B cell (primary cell): Measurements from ENCODE around the gene RENBP. TPM values are rescaled to one million over a fixed set of nuclear protein-coding genes. Genes with fewer than 3 reads are reported as not detected.

ENCODE experiments used
- ATAC-seq: fragments of 200-7000 bp; cut with Tn5 transposase; one replicate; pipeline ENCODE4 v1.10.0; 2021; ENCODE audit warnings: low read depth, mild to moderate bottlenecking, moderate number of reproducible peaks, moderate library complexity
- CTCF ChIA-PET: fragments of 350-600 bp; sonication (Branson Sonifier 250); formaldehyde crosslinking; loops from one replicate; lab custom pipeline; 2021; ENCODE audit warnings: antibody characterized with exemption, inconsistent platforms; lab: Charles Lee
- POLR2A ChIA-PET: fragments of 350-600 bp; sonication (Branson Sonifier 250); formaldehyde crosslinking; loops from one replicate; lab custom pipeline; 2021; ENCODE audit warnings: antibody characterized with exemption; lab: Charles Lee
- DNase-seq: peaks from one replicate; pipeline ENCODE4 v3.0.0; 2013
- H2AFZ ChIP-seq: 2 replicates; pipeline ENCODE4 v1.6.1; 2012; ENCODE audit warnings: mild to moderate bottlenecking, low read depth, low read length; ENCODE audit not compliant: insufficient read depth, poor library complexity, severe bottlenecking
- H3K27ac ChIP-seq, 2 donors: 1 replicate in 1 of 2; 2 replicates in 1 of 2; pipeline ENCODE4 v1.5.1; 2012 to 2013; ENCODE audit warnings: low read length in 2 of 2, mild to moderate bottlenecking in 2 of 2, moderate library complexity in 1 of 2
- H3K27me3 ChIP-seq, 4 experiments: fragments of 200-600 bp in 1 of 4; sonication (generic) in 1 of 4; replicated peaks in 1 of 4; 1 replicate in 2 of 4; 2 replicates in 2 of 4; pipeline versions ENCODE4 v1.6.1 to v1.7.0; 2013 to 2016; ENCODE audit warnings: low read length in 3 of 4, mild to moderate bottlenecking in 2 of 4, mixed read lengths in 1 of 4, moderate library complexity in 1 of 4; ENCODE audit not compliant: insufficient read depth in 4 of 4, control insufficient read depth in 3 of 4; ENCODE audit errors: control extremely low read depth in 1 of 4
- H3K36me3 ChIP-seq, 2 experiments: replicated peaks in 1 of 2; 1 replicate in 1 of 2; 2 replicates in 1 of 2; pipeline versions ENCODE4 v1.6.1 to v1.7.1; 2013; ENCODE audit warnings: low read length in 1 of 2; ENCODE audit not compliant: insufficient read depth in 2 of 2, control insufficient read depth in 1 of 2; ENCODE audit errors: control extremely low read depth in 1 of 2, extremely low read depth in 1 of 2
- H3K4me1 ChIP-seq, 2 donors: fragments of 200-600 bp in 1 of 2; sonication (generic) in 1 of 2; 1 replicate in 1 of 2; 2 replicates in 1 of 2; pipeline versions ENCODE4 v1.5.1 to v1.6.1; 2013 to 2017; ENCODE audit warnings: low read length in 2 of 2; ENCODE audit not compliant: control insufficient read depth in 2 of 2, insufficient read depth in 2 of 2
- H3K4me2 ChIP-seq: replicated peaks from 2 replicates; pipeline ENCODE3; 2012; ENCODE audit warnings: mild to moderate bottlenecking, low read depth, low read length; ENCODE audit not compliant: poor library complexity, severe bottlenecking
- H3K4me3 ChIP-seq, 5 experiments: fragments of 200-600 bp in 1 of 5; sonication (generic) in 1 of 5; 1 replicate in 3 of 5; 2 replicates in 2 of 5; pipeline versions ENCODE4 v1.5.1 to v1.7.0; 2011 to 2016; ENCODE audit warnings: low read length in 4 of 5, mild to moderate bottlenecking in 4 of 5, low read depth in 2 of 5, control low read depth in 1 of 5, moderate library complexity in 1 of 5; ENCODE audit not compliant: insufficient read depth in 1 of 5; ENCODE audit errors: control extremely low read depth in 1 of 5, extremely low read depth in 1 of 5
- H3K79me2 ChIP-seq: fragments of 200-600 bp; sonication (generic); one replicate; pipeline ENCODE4 v1.6.0; 2016; ENCODE audit warnings: low read length; ENCODE audit not compliant: control insufficient read depth, insufficient read depth
- H3K9ac ChIP-seq: fragments of 200-600 bp; sonication (generic); 2 replicates; pipeline ENCODE4 v1.6.1; 2017; ENCODE audit warnings: mild to moderate bottlenecking, low read length, moderate library complexity
- H3K9me3 ChIP-seq, 3 donors: one replicate each; pipeline versions ENCODE4 v1.6.1 to v1.7.1; 2013; ENCODE audit warnings: low read length in 2 of 3; ENCODE audit not compliant: control insufficient read depth in 2 of 3, insufficient read depth in 1 of 3; ENCODE audit errors: control extremely low read depth in 1 of 3
- H4K20me1 ChIP-seq: 2 replicates; pipeline ENCODE4 v1.6.0; 2012; ENCODE audit warnings: mild to moderate bottlenecking, low read length; ENCODE audit not compliant: insufficient read depth, control insufficient read depth, poor library complexity, severe bottlenecking
- H3K27ac Mint-ChIP-seq: one replicate; pipeline ENCODE4 v1.8.0; 2021; ENCODE audit warnings: mixed read lengths
- H3K27me3 Mint-ChIP-seq: one replicate; pipeline ENCODE4 v1.8.0; 2021; ENCODE audit warnings: mixed read lengths
- H3K4me1 Mint-ChIP-seq: one replicate; pipeline ENCODE4 v1.8.0; 2021; ENCODE audit warnings: mixed read lengths
- H3K4me3 Mint-ChIP-seq: one replicate; pipeline ENCODE4 v1.8.0; 2021; ENCODE audit warnings: mixed read lengths
- H3K9me3 Mint-ChIP-seq: one replicate; pipeline ENCODE4 v1.8.0; 2022; ENCODE audit warnings: mixed read lengths; ENCODE audit not compliant: insufficient read depth
- EZH2 ChIP-seq: IDR thresholded peaks from 2 replicates; pipeline ENCODE4 v1.6.1; 2012; ENCODE audit warnings: borderline replicate concordance, low read depth, mild to moderate bottlenecking, moderate library complexity, low read length; ENCODE audit not compliant: insufficient read depth, poor library complexity, severe bottlenecking
- WGBS: methylation state at CpG from one replicate; pipeline ENCODE4 v1.1.5; 2013; ENCODE audit warnings: missing lambda C conversion rate; ENCODE audit not compliant: insufficient coverage; 5-methylcytosine and 5-hydroxymethylcytosine counted together
- intact Hi-C: fragments of 100-400 bp; cut with micrococcal nuclease; formaldehyde crosslinking; loops from one replicate; pipeline ENCODE4 v1.10.0; 2022
- polyA plus RNA-seq: library from polyadenylated mRNA; depleted of rRNA; stranded (reverse); fragments of >200 nt; gene quantifications from 2 replicates; pipeline ENCODE4 v1.2.3, GENCODE V29; 2012
- small RNA-seq: library from RNA; depleted of rRNA; stranded (forward); fragments of <200 nt; gene quantifications from one replicate; pipeline ENCODE3, GENCODE V24; 2012; ENCODE audit warnings: low replicate concordance, low read depth; ENCODE audit not compliant: insufficient read length
- total RNA-seq, 2 donors: library from RNA; stranded (reverse); fragments of 120-200 nt in 1 of 2; gene quantifications; 1 replicate in 1 of 2; 2 replicates in 1 of 2; pipeline versions ENCODE4 v1.2.3 to v1.2.4, GENCODE V29; 2013 to 2022
- TF ChIP-seq, protein P1 (sequence below): fragments of 200-600 bp; IDR thresholded peaks from one replicate; pipeline ENCODE4 v1.8.0; 2022; ENCODE audit warnings: antibody characterized with exemption, mild to moderate bottlenecking

RENBP gene
- total and polyA plus RNA-seq, 2 donors (not counting 1 experiment from before 2014, with no cell fraction given), result 30.6 to 39.2 TPM

DNA sequence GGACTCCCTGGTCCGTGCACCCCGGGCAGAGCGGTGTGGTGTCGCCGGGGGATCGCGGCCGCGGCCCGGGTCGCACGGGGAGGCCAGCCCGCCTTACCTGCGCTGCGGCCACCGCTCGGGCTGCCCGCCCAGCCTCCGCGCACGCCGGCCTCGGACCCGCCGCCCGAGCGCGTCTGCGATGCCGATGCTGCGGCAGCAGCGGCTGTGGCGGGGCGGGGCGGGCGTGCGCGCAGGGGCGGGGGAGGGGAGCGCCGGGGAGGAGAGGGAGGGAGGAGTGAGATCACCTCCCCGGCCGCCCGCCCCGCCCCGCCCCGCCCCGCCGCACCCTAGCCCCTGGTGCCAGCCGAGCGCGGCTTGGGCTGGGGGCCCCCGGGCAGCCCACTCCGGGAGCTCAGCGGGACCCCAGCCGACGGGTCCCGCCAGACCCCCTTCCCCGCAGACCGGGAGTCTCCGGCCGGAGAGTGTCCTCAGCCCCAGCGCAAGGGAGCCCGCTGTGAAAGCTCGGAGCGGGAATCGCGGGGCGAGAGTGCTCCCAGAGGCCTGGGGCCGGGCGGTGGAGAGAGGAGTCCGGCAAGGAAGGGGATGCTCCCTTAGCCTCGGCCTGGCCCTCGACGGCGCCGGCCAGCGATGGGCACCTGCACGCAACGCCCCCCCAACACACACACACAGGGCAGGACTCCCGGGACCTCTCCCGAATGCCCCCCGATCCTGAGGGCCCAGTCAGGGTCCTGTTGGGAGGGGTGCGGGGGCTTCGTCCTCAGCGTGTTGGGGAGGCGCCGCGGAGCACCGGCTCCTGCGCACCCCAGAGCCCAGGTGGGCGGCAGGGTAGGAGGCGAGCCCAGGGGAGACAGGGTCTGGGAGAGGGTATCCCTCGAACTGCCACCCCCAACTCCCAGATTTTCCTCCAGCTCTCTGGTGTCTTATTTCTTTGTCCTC is 58.2 kb downstream of the RENBP start, which contains the start of gene L1CAM:
L1CAM (minus strand) TSS at position 206 of the 936 bp plus-strand sequence. CDS start 10,337 bp downstream, outside the sequence.
- Mint-ChIP-seq H3K4me1 (peaks cover 24% of the 10 kb centered on the region), H3K27me3 (peaks cover 6% of the 10 kb centered on the region), H3K27ac (no peak within 1 kb of the TSS), H3K4me3 (peak within 1 kb of the TSS; percentile 75), H3K9me3 (no peaks in the 10 kb centered on the region)
- CTCF ChIA-PET, result no interaction called here
- intact Hi-C loops, result loop anchor here (5.0 kb wide), 1 partner anchor 41 kb away; the partner anchor contains the start of gene ARHGAP4
- Histone ChIP-seq H3K4me2 (peak within 1 kb of the TSS; percentile 74), H3K9me3 (peaks cover 0 to 3% (median 0%) of the 10 kb centered on the region in 3 donors), H3K9ac (peak within 1 kb of the TSS; percentile 43), H4K20me1 (no peaks in the 10 kb centered on the region), H3K4me3 (peak within 1 kb of the TSS in 4 of 5 experiments; percentile 23 to 47 (median 40)), H3K79me2 (no peaks in the 10 kb centered on the region), H3K27me3 (peaks cover 0 to 28% (median 11%) of the 10 kb centered on the region in 4 experiments), H3K4me1 (peaks cover 40 to 44% of the 10 kb centered on the region in 2 donors), H3K36me3 (no peaks in the 10 kb centered on the region), H2AFZ (no peak within 1 kb of the TSS), H3K27ac (no peak within 1 kb of the TSS)
- WGBS, result 6% methylated on average over 24 of the region's 94 CpGs
- POLR2A ChIA-PET, result interaction anchor here (1.5 to 1.8 kb wide), 2 partner anchors 14 to 40 kb away, joined by 3 to 5 read pairs; partner anchors contain the start of gene ARHGAP4
- peak; percentile 53 for ATAC-seq
- peak; percentile 41 for DNase-seq
- TF ChIP-seq, protein P1, sequence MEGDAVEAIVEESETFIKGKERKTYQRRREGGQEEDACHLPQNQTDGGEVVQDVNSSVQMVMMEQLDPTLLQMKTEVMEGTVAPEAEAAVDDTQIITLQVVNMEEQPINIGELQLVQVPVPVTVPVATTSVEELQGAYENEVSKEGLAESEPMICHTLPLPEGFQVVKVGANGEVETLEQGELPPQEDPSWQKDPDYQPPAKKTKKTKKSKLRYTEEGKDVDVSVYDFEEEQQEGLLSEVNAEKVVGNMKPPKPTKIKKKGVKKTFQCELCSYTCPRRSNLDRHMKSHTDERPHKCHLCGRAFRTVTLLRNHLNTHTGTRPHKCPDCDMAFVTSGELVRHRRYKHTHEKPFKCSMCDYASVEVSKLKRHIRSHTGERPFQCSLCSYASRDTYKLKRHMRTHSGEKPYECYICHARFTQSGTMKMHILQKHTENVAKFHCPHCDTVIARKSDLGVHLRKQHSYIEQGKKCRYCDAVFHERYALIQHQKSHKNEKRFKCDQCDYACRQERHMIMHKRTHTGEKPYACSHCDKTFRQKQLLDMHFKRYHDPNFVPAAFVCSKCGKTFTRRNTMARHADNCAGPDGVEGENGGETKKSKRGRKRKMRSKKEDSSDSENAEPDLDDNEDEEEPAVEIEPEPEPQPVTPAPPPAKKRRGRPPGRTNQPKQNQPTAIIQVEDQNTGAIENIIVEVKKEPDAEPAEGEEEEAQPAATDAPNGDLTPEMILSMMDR, result no peak
- no peak for TF ChIP-seq EZH2

Small RNA genes within 50 kb of the gene (small RNA-seq; reads per million reads assigned to genes)
- gene MIR3202-1, result not detected

Other genes starting within 250 kb of the RENBP start
- gene BCAP31, start 220.3 kb downstream of the RENBP start, total RNA-seq, result 112 and 117 TPM in 2 replicates
- 59.5 and 78.0 TPM in 2 replicates for gene BCAP31, start 220.3 kb downstream of the RENBP start, polyA plus RNA-seq
- 9.7 and 10.9 TPM in 2 replicates for gene ABCD1, start 219.8 kb downstream of the RENBP start, total RNA-seq
- gene ABCD1, start 219.8 kb downstream of the RENBP start, polyA plus RNA-seq, result 12.2 and 14.5 TPM in 2 replicates
- not detected in 2 replicates for gene PLXNB3, start 180.4 kb downstream of the RENBP start, total RNA-seq
- 0.25 and 0.35 TPM in 2 replicates for gene PLXNB3, start 180.4 kb downstream of the RENBP start, polyA plus RNA-seq
- gene SRPK3, start 163.6 kb downstream of the RENBP start, total RNA-seq, result not detected in 2 replicates
- gene SRPK3, start 163.6 kb downstream of the RENBP start, polyA plus RNA-seq, result not detected in 2 replicates
- gene IDH3G, start 150.3 kb downstream of the RENBP start, total RNA-seq, result 58.5 and 62.8 TPM in 2 replicates
- gene IDH3G, start 150.3 kb downstream of the RENBP start, polyA plus RNA-seq, result 103 and 122 TPM in 2 replicates
- gene SSR4, start 150.0 kb downstream of the RENBP start, total RNA-seq, result 119 and 134 TPM in 2 replicates
- gene SSR4, start 150.0 kb downstream of the RENBP start, polyA plus RNA-seq, result 169 and 297 TPM in 2 replicates
- not detected in 2 replicates for gene PDZD4, start 114.1 kb downstream of the RENBP start, total RNA-seq
- 0.36 and 1.1 TPM in 2 replicates for gene PDZD4, start 114.1 kb downstream of the RENBP start, polyA plus RNA-seq
- gene L1CAM, start 58.5 kb downstream of the RENBP start, total RNA-seq, result 19.9 and 22.2 TPM in 2 replicates
- gene L1CAM, start 58.5 kb downstream of the RENBP start, polyA plus RNA-seq, result 8.9 and 9.4 TPM in 2 replicates
- 0.53 TPM in 1 of 2 replicates, not detected in the other for gene AVPR2, start 40.0 kb downstream of the RENBP start, total RNA-seq
- 0.12 TPM in 1 of 2 replicates, not detected in the other for gene AVPR2, start 40.0 kb downstream of the RENBP start, polyA plus RNA-seq
- 242 TPM in 2 replicates for gene ARHGAP4, start 18.4 kb downstream of the RENBP start, total RNA-seq
- gene ARHGAP4, start 18.4 kb downstream of the RENBP start, polyA plus RNA-seq, result 711 and 922 TPM in 2 replicates
- gene NAA10, start 9.6 kb downstream of the RENBP start, total RNA-seq, result 78.3 and 87.3 TPM in 2 replicates
- 90.5 and 102 TPM in 2 replicates for gene NAA10, start 9.6 kb downstream of the RENBP start, polyA plus RNA-seq
- 57.7 and 59.4 TPM in 2 replicates for gene HCFC1, start 27.2 kb upstream of the RENBP start, total RNA-seq
- gene HCFC1, start 27.2 kb upstream of the RENBP start, polyA plus RNA-seq, result 32.1 and 37.7 TPM in 2 replicates
- 3.8 and 5.5 TPM in 2 replicates for gene TMEM187, start 28.1 kb upstream of the RENBP start, total RNA-seq
- 3.2 and 6.4 TPM in 2 replicates for gene TMEM187, start 28.1 kb upstream of the RENBP start, polyA plus RNA-seq
- 112 and 121 TPM in 2 replicates for gene IRAK1, start 75.3 kb upstream of the RENBP start, total RNA-seq
- gene IRAK1, start 75.3 kb upstream of the RENBP start, polyA plus RNA-seq, result 96.9 and 118 TPM in 2 replicates
- 113 and 122 TPM in 2 replicates for gene MECP2, start 153.1 kb upstream of the RENBP start, total RNA-seq
- gene MECP2, start 153.1 kb upstream of the RENBP start, polyA plus RNA-seq, result 20.0 and 26.5 TPM in 2 replicates
- not detected in 2 replicates for gene OPN1LW, start 199.6 kb upstream of the RENBP start, total RNA-seq
- gene OPN1LW, start 199.6 kb upstream of the RENBP start, polyA plus RNA-seq, result not detected in 2 replicates
- not detected in 2 replicates for gene OPN1MW, start 238.0 kb upstream of the RENBP start, total RNA-seq
- not detected in 2 replicates for gene OPN1MW, start 238.0 kb upstream of the RENBP start, polyA plus RNA-seq